ENCODE data around the gene LPP.
A peak's percentile ranks its signal among the peaks of the same experiment; 100 is the strongest.

Gene LPP

DNA sequence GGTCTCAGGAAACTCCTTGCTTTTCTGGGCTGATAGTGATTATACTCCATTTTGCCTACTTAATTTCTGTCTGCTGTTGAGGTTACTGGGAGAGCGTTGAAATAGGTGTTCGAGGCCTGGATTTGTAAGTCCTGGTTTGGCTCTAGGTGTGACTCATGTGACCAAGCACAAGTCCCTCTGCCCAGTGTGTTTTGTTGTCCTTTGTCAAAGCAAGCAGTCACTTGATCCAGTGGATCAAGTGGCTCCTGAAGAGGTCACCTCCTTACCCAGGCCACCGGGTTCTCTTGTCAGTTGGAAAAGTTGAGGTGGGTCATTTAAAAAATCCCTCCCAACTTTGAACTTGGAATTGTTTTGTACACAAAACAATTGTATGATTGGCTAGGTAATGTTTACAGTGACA, 70.0 kb downstream of the LPP start:
- DNase-seq, result no peak

DNA sequence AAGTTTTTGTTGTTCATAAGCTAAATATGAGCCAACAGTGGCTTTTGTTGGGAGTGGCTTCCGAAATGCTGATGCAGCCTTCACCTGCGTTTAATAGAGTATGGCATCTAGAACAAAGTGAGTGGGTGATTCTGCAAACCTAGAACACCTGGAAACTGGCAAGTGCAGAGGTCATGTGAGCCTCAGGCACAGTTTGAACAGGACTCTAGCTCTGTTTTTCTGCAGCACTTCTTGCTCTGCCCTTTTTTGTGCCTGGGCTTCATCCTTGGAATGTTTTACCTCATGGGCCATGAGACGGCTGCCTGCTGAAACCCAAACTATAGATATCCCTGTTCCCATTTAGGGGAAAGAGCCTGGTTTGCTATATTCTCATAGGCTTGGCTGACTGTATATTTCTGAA, 73.5 kb downstream of the LPP start:
- DNase-seq, result no peak

DNA sequence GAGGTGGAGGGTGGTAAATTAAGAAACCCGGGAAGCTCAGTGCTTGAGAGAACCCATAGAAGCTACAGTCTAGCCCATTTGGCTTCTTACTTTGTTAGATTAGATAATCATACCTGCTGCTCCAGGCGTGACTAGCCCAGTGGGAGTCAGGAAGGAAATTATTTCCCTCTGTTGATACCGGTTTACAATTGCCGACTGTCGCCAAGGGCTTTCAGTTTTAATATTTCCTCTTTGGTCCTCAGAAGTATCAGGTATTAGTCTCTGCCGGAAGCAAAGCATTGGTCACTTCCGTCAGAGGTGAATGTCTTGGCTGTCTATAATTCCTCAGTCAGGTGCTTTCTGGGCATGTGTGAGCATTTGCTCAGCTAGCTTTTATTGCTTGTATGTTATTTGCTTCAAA, 75.2 kb downstream of the LPP start:
- DNase-seq, result no peak

DNA sequence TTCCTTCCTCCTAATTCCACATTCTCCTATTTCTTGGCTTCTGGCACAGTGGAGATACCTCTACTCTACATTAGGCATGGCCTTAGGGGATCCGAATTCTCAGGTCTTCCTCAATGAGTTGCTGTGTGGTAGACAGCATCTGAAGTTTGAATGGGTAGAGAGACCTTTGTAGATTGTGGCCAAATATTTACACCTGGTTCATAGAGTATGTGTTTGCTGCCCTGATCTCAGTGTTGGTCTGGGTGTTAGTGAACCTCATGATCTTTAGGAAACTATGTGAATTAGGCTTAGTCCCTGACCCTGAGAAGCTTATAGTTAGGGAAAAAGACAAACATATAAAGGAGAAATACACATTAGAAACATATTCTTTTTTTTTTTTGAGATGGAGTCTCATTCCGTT, 75.8 kb downstream of the LPP start:
- no peak for DNase-seq

DNA sequence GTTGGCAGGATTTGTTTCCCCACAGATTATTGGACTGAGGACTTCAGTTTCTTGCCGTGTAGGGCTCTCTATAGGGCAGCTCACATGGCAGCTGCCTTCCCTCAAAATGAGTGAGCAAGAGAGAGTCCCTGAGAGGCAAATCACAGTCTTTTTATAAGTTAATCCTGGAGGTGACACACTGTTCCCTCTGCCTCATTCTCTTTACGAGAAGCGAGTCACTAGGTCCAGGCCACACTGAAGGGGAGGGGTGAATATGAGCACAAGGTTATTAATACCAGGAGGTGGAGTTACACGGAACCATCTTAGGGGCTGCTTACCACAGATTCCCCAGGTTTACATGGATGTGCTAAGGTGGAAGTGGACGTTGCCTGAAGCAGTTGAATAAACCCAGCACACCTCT, 77.0 kb downstream of the LPP start:
- no peak for DNase-seq

DNA sequence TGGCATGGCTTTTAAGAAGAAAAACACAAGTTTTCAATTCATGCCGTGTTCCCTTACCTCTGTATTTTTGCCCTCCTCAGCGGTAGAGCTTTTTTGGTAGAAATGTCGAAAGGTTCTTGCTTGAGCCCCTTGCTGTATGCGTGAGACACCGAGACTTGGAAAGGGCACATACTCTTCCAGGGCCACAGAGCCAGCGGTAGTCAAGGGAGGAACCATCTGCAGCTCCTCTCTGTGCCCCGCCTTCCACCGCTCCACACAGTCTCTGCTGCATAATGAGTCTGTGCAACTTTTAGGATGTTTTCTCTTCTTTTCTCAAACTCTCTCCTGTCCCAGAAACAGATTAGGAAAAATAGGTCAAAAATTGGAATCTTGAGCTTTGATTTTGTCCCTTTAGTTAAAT, 77.5 kb downstream of the LPP start:
- DNase-seq, result no peak

DNA sequence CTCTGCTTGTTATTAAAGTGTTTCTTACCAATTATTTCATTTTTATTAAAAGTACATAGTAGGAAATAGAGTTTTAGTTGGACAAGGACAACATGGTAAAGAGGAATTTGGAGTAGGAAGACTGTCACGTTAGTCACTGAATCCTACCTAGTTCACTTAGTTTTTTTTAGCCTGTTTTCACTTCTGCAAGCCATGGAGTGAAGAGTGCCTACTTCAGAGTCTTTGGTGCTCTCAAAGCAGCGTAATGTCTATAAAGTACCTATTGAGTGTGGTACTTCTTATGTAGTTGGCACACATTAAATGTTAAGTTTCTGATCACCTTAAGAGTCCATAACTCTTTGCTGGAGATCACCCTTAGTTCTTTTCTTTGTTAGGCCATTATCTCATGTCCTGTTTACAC, 78.7 kb downstream of the LPP start:
- DNase-seq, result no peak

DNA sequence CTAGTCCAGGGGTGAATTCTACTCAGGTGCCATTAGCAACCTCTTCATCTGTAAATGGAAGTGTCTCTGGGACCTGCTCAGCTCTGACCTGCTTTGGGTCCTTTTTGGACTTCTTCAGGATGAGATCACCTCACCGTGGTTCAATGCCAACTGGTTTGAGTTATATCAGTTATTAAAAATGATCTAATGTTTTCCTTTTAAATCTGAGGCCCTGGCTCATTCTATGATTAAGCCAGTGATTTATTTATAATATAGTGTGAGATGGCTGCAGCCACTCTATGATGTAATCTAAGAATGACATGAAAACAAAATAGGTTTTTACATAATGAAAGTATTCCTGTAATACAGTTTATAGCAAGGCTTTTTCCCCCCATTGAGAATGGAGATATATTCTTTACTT, 79.4 kb downstream of the LPP start:
- no peak for DNase-seq

DNA sequence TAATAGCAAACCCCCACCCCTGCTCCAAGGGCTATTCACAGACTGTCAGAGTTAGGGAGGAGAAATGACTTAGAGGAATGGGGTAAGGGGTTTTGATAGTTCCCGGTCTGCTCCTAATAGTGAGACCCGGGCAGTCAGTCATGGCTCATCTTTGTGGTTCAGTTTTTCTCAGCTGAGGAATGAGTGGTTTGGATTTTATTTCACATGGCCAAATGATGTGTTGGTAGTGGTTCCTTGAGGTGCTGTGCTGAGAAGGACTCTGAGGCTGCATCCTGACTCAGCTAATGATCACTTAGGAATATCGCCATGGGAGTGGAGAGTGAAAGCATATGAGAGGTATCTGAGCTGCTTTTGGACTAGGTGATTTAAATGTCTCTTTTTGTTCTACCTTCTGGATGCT, 80.2 kb downstream of the LPP start:
- no peak for DNase-seq

DNA sequence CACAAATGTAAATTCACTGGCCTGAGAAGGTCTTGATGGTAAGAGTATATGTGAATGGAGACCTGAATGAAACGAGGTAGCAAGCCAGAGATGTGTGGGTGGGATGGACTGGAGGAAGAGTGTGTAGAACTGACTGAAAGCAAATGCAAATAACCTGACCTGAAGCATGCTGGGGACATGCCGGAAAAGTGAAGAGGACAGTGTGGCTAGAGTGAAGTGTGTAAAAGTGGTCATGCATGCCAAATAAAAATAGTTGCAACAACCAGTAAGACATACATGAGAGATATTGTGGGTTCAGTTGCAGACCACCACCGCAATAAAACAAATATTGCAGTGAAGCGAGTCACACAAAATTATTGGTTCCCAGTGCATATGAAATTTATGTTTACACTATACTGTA, 82.3 kb downstream of the LPP start:
- no peak for DNase-seq

DNA sequence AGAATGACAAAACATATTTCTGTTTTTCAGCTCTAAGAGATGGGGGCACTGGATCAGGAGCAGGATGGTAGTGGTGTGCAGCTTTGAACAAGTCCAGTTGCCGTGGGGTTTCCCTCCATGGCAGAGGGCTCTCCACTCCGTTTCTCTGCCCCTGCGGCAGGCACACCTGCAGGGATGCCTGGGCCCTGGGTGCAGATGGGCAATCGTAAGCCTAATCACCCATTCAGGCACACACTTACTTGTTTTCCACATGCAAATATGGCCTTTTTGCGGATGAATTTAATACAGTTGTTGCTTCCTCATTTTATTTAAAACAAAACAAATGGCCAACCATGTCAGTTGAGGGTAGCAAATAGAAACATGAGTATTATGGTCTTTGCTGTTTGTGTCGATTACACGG, 85.1 kb downstream of the LPP start:
- DNase-seq, result no peak

DNA sequence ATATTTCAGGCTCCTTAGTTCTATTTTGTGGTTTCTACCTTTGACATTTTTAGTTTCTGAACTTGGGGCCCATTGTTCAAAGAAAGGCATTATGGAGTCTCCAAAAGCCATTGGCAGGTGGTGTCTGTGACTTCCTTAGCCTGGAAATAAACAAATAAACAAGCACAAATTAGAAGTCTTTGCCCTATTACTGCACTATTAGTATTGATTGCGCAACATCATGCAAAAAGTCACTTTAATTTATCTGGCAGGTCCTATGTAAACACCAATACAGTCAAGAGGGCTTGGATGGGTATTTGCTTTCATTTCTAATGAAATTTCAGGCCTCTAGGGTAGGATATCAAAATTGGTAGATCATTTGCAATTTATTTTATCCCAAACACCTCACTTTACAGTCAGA, 85.6 kb downstream of the LPP start:
- no peak for DNase-seq

DNA sequence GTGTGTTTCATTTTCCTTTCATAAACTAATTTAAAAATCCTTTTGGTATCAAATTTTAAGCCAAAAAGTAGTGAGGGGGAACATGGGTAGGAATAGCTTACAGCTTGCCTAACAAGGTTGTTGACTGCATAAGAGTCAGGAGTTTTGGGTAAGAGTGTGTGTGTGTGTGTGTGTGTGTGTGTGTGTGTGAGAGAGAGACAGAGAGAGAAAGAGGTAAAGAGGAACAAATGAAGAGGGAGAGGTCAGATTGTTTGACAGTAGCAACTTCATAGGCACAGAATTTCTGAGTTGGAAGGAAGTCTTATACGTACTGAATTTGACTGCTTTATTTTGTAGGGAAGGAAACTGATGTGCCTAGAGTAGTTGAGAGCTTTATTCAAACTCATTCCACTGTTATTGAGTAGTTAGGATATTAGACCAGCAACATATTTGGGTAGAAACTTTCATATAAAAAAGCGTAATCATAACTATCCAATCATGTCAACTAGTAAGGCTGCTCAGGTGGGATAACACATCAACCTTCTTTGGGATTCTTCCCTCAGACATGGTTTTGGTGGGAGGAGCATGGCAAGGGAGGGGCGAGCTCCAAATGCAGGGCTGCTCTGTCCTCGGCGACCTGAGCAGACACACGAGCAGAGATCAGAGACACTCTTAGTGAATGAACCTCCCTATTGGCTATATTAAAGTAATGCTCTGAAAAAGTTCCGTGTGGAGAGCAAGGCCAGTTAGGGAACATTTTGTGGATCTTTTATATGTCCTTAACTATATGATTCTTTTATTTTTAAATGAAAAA, 86.4 kb downstream of the LPP start:
- DNase-seq, result no peak

DNA sequence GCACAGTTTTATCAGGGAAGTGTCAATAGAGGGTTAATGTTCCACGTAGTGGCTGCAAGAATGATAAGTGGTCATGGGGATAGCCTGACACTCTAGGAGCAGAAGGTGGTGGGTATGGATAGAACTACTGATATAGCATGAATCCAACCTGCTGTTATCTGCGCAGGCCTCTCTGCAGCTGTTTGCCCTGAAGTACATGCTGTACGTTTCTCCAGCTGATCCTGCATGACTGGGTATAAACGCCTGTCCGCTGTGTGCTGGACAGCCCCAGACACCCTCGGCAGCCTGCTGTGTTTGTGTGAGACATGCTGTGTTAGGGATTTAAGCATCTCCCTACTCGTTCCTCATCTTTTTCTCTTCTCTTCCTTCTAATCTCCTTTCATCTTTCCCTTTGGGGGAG, 87.1 kb downstream of the LPP start:
- DNase-seq, result no peak

DNA sequence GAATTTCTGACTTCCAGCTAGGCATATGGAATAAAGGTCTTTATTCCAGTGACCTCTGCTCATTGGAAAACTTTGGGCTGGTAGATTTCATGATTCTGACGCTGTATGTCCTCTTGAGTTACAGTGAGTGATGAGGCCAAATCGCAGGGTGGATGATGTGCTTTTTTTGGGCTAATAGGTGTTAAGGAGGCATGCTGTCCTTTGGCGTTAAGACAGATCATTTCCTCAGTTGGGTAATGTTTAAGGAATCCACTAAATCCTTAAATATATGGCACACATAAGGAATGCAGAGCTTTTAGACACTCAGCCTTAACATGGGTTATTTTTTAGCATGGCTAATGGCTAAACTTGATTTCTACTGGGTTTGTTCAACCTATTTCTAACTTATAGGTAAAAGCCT, 87.9 kb downstream of the LPP start:
- no peak for DNase-seq

DNA sequence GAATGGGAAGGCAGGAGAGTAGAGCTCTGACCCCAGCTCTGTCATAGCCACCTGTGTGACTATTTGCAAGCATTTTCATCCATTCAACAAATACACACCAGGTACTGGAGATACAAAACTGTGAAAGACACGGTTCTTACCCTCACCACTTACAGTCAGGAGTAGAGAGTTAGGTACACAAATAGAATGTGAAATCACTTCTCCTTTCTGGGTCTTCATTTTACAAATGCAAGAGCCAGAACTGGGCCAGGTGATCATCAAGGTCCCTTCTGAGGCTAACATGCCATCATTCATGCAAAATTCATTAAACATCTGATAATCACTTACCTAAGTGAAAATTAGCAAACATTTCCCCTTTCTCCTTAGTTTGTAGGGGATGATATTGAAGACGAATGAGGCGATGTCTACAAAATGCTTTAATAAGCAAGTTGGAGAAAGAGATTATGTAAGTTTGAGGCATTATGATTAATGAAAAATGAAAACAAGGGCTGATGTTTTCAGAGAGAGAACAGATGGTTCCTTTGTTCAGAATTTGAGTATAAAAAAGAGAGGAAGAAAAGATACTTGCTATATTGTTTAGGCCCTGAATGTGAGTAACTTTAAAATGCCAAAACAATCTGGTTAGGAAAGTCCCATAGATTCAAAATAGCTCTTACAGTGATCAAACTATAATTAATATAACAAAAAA, 88.6 kb downstream of the LPP start:
- DNase-seq, result no peak

DNA sequence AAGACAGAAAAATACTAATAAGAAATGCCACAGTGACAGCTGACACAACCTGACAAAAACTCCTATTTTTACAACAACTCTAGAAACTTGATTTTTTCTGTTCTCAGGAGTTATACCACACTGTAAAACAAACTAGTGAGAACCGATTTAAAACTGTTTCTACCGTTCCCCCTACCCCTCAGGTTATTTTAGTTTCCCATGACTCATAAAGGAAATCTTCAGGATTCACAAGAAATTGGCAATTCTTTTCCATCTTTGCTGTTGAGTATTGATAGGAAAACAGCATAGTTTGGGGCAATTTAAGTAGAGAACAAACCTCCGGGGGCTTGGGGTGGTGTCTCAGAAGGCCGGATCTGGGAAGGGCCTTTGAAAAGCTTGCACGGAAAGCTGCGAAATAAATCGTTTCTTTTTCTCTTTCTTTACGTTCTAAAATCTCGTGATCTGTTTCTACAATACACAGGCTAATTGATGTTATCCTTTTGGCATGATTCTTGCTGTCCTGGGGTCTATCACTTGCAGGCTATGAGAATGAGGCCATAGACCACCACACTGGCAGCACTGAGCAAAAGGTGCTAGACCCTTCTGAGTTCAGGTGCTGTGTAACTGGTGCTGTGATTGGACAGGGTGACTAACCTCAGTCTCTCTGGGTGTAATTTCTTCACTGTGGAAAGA, 89.3 kb downstream of the LPP start:
- no peak for DNase-seq

DNA sequence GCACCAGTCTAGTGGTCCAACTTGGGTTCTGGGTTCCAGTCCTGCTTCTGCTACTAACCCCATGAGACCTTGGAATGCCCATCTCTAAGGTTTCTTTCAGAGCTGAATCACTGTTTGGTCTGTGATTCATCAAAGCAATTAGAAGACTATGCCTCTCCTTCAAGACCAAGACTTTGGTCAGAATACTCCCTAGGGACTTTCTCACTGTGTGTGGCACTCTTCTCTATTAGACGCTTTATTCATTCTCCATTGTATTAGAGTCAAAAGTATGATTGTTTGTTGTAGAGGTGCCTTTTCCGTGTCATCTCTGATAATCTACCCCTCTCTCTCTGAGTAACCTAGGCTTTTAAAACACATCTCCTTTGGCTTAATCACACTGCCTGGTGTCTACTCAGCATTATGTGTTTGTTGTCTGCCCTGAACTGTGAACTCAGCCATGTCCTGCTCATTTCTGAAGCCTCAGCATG, 90.5 kb downstream of the LPP start:
- no peak for DNase-seq

DNA sequence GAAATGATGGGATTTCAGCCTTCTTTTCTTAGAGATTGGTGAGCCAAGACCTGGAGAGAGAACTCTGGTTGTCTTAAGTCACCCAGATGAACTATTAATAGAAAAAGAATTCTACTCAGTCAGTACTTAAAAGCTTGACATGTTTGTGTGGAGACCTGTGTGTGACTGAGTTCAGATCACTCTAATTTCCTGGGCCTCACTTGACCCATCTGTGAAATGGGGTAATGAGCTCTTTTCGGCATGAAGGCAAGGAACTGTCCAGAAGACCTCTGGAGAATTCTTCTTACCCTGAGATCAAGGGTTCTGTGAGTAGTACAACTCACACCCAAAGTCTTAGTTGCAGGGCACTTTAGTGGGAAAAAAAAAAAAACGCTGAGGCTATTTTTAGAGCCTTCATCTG, 92.9 kb downstream of the LPP start:
- no peak for DNase-seq

DNA sequence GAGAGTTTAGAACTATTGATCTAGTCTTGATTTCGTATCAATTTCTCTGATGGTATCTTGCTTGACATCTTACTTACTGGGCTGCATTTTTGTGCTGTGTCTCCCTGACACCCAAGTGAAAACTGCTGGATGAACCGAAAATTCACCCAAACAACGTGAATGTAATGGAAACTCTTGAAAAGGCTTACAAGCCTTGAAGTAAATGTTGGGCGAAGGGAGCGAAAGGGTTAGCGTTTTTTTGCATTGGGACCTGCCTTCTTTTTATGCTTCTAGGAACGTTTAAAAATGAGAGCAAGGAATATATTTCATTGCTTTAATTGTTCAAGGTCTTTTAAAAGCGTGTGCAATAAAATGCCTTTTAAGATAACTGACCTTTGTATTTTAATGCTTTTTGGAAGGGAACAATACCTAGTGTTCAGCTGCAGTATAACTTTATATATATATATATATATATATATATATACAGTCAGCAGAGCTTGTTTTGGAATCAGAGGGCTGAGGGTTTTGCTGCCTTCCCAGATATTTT, 94.1 kb downstream of the LPP start:
- no peak for DNase-seq

DNA sequence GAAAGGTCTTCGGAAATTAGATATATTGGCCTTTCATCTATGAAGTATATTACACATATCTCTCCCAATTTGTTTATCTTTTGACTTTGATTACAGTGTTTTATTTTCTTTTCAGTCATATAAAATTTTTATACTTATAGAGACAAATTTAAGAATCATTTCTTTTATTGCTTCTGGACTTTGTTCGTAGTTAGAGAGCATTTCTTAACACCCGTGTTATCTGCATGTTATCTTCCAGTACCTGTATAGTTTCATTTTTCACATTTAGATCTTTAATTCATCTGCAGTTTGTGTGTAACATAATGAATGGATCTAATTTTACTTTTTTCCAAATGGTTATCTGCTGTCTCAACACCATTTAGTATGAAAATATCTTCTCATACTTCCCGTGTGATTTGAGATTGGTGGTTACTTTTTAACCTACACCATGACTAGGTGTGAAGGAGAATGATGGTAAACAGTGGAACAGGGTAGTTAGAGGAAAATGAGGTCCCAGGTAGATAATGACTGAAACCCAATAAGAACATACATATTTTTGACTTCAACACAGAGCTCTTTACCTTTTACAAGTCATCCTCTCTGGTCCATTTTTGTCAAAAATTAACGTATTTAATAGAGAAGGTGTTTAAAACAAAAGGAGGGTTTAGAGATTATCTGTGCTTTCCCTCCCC, 99.3 kb downstream of the LPP start:
- DNase-seq, result no peak

DNA sequence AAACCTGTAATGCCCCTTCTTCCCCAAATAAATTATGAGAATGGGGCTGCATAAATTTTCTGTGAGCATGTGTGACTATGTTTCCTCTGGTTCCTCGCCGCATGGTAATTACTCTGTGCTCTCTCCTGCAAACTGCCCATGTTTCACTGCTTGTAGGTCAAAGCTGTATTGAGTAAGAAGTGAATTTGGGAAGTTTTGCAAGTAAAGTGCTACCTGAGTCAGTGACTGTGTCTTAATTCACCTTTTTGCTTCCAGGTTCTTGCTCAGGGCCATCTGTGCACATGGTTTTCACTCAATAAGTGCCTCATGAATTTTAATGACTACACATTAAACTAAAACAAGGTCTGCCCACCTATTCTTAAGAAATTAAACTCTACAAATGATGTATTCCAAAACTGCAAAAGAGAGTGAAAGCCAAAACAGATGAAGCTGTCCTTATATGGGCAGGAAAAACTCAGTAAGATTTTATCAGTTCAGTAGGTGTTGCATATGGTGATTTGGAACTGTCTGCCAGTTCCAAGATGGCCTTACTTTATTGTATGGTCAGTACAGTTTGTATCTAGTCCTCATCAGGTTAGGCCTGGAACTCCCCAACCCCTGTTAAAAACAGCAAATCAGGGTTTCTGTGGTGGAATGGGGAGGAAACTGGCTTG, 100.0 kb downstream of the LPP start:
- DNase-seq, result peak in 1 of 2 donors; percentile 34

Data from stimulated activated CD4-positive, alpha-beta T cell treated with anti-CD3 and anti-CD28 coated beads, Interleukin-2, amount 100 ng/mL, for 24 hours (primary cell).